HG02852 (cell line): ENCODE measurements around the gene TAF9.
"Not testable (repeated sequence)": the region's sequence is repeated elsewhere in the genome, so short reads cannot be mapped to it uniquely, and the experiment has no call there.

Experiments
- ATAC-seq: cut with Tn5 transposase; IDR thresholded peaks from one replicate; pipeline ENCODE4 v1.9.1; 2021; ENCODE audit warnings: mild to moderate bottlenecking, moderate library complexity; ENCODE audit not compliant: unreplicated experiment

The TAF9 gene, protein sequence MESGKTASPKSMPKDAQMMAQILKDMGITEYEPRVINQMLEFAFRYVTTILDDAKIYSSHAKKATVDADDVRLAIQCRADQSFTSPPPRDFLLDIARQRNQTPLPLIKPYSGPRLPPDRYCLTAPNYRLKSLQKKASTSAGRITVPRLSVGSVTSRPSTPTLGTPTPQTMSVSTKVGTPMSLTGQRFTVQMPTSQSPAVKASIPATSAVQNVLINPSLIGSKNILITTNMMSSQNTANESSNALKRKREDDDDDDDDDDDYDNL

DNA sequence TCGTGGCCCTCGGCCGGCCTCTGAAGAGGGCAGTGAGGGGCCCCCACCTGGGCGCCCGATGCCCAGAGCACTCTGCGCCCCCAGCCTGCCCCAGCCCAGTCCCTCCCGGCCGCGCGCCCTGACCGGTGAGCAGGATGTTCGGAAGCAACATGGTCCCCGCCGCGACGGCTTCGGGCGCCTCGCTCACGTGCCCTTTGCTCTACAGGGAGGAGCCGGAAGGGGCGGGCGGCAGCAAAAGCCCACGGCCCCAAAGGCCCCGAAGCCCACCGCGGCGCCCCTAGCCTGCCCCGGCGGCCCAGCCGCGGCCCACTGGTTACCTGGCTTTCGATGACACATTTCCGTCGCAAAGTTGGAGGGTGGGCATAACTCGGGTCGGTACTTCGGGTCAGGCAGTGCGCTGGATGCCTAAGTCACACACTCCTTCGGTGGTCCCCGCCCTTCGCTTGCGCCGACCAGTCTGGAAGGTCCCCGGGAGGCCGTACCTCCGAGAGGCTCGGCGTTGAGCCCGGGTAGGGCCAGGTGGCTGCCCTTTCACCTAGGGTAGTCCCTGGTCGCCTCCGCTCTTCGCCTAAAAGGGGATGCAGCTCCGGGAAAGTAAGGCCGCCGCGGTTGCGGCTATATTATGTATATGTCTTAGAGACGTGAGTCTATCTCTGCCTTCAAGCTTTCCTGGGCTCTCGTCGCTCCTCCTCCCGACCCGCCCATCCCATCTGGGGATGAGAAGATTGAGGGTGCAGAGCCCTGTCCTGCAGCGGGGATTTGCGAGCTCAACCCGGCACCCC, at the start of gene TAF9, which contains the start of the genes AK6 and RAD17:
TAF9 (minus strand) TSS at position 181 of the 782 bp plus-strand sequence. CDS start 3,783 bp downstream, outside the sequence.
AK6 (minus strand) TSS at position 181 of the 782 bp plus-strand sequence; CDS start at position 151, 30 bp downstream.
RAD17 (plus strand) TSS at position 479 of the 782 bp plus-strand sequence. CDS start 2,391 bp downstream, outside the sequence.
- ATAC-seq: peak; percentile 90

DNA sequence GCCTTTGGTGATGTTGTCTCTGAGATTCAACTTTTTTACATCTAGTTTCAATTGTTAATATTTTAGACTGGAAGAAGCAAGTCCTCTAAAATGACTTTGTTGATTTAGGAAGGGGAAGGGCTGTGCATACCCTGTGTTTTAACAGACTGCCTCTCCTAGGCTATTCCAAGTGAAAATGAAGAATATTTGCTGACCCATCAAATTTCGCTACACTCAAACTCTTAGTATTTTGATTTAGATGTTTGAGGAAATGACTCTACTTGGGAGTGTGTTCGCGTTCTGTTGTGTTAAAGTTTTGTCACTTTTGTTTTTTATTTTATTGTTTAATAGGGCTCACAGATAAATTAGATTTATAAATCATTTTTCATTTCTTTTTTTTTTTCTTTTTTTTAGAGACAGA, 49.2 kb upstream of the TAF9 start:
- ATAC-seq: no peak

DNA sequence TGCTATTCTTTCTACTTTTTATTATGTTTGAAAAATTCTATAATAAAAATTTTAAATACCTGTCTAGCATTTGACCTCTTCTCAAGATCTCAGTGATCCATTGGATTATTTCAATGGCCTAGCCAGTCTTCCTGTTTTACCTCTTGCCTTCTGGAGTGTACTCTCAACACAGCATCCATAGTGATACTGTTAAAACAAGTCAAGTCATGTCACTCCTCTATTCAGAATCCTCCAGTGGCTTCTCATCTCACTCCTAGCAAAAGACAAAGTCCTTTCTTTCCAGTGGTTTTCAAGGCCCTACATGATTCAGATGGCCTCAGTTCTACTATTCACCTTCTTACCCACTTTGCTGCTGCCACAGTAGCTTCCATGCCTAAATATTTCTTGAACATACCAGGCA, 47.4 kb upstream of the TAF9 start:
- ATAC-seq: no peak

- no peak for ATAC-seq
Measured at GRCh38 chr5:69416180-69416579, 46.9 kb upstream of the TAF9 start.

- ATAC-seq: no peak
Measured at GRCh38 chr5:69415584-69415958, 46.3 kb upstream of the TAF9 start.

GRCh38 chr5:69414885-69415583, 45.7 kb upstream of the TAF9 start, which contains the start of gene MARVELD2:
Gene MARVELD2, plus strand, starts transcription at chr5:69415116. Its CDS starts 4,270 bp downstream, at chr5:69419386.
- ATAC-seq: peak; percentile 71

GRCh38 chr5:69404659-69405330, 35.5 kb upstream of the TAF9 start:
- no peak for ATAC-seq

- ATAC-seq: no peak
Measured at GRCh38 chr5:69378376-69378775, 9.1 kb upstream of the TAF9 start.

- ATAC-seq: peak; percentile 79
Measured at GRCh38 chr5:69374911-69375446, 5.7 kb upstream of the TAF9 start.

DNA sequence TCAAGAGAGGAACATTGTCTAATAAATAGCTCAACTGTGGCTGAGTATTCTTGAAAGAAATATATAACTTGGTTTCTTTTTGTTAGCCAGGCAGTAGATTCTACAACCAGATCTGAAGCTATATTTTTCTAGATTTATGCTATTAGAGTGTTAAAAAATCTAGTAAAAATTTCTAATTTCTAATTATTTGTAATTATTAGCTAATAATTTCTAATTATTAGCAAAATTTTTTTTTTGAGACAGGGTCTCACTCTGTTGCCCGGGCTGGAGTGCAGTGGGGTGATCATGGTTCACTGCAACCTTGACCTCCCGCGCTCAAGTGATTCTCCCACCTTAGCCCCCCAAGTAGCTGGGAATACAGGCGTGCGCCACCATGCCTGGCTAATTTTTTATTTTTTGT, 3.1 kb upstream of the TAF9 start:
- ATAC-seq: no peak

- ATAC-seq: not testable (repeated sequence)
Measured at GRCh38 chr5:69370335-69370734, 1.0 kb upstream of the TAF9 start.

DNA sequence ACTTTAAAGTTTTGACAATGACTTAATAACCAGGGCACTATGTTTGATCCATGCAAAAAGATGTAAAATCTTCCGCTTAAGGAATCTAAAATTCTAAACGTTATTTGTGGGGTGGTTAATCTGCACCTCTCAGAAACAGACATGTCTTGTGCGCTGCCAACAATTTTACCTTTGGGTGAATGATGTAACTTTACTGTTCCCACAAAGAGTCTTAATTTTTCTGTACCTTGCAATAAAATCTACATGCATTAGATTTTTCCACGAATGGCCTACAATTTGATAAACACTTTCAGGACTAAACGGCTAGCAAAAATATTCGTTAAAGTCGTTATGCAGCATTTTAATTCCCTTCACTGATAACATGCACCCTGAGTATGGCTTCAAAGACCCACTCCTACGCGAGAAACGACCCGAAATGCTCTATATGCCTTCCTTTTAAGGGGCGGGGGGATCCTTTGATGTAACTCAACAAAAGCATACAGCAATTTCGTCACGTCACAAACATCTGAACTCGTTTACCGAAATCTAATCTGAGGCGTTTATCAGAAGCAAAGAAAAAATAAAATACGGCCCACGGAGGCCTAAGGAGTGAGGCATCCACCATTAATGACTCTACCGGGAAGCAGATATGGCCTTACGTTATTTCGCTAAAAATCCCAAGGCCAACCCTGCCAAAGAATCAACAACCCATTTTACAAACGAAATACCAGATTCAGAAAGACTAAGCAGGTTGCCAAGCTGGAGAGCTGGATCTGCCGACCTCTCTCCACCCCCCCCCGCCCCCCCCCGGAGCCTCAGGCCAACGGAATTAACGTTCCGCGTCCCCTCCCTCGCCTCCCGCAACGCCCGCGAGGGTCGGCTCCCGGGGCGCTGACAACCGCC, 621 bp downstream of the TAF9 start:
- peak; percentile 30 for ATAC-seq

DNA sequence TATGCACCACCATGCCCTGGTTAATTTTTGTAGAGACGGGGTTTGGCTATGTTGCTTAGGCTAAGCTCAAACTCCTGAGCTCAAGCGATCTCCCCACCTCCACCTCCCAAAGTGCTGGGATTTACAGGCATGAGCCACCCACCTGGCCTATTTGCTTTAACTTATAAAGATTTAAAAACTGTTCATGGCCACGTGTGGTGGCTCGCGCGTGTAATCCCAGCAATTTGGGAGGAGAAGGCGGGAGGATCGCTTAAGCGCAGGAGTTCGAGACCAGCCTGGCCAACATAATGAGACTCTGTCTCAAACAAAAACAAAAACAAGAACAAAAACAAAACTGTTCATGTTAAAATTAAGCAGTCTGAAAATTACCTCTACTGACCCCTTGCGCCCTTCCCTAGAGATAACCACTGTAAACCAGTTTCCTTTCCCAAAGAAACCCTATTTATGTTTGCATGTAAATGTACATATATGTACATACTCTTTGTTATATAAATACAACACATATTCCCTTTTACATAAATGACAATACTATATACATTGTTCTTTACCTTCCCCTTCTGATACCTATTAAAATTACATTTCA, 1.5 kb downstream of the TAF9 start:
- no peak for ATAC-seq

- no peak for ATAC-seq
Measured at GRCh38 chr5:69364850-69365249, 4.5 kb downstream of the TAF9 start.

DNA sequence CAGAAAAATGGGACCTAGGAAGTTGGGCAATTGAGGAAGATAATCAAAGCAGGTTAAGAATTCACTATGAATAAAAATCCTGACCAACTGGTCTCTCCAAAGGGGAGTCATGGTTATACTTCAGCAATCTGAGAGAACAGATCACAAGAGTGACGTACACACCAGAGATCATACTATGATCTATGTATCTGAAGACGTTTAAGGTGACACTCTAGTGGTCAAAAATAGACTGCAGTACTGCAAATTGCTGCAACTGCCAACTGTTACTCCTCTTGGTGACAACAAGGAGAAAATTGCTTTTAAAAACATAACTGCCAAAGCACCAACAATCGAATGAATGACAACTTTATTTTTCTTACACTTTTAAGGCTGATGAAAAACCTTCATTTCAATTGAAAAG, 4.9 kb downstream of the TAF9 start:
- no peak for ATAC-seq

DNA sequence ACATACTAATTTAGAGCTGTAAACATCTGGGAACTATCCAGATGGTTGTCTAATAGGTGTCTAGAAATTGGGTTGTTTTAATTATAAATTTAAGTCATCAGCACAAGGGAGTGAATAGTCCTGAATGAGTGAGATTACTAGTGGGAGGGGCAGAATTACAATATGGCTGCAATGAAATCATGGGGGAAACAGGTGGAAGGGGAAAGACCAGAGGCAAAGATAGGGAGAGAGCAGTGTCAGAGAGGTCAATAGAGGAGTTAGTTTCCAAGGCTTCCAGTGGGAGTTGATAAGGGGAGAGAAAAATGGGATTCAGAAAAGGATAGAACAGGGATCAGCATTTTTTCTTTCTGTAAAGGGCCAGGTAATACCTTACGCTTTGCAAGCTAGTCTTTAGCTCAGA, 8.9 kb downstream of the TAF9 start:
- ATAC-seq: no peak

- no peak for ATAC-seq
Measured at GRCh38 chr5:69359699-69360098, 9.6 kb downstream of the TAF9 start.

- no peak for ATAC-seq
Measured at GRCh38 chr5:69350664-69351063, 18.7 kb downstream of the TAF9 start.

- no peak for ATAC-seq
Measured at GRCh38 chr5:69343083-69343482, 26.2 kb downstream of the TAF9 start.
